Measurements from ENCODE around the gene FPR3. TPM values are rescaled to one million over a fixed set of nuclear protein-coding genes. Genes with fewer than 3 reads are reported as not detected.

Gene FPR3
- total and polyA plus RNA-seq, 10 of the 15 experiments (the other 5 are each of a cell fraction or from before 2014, with no cell fraction given), result not detected

DNA sequence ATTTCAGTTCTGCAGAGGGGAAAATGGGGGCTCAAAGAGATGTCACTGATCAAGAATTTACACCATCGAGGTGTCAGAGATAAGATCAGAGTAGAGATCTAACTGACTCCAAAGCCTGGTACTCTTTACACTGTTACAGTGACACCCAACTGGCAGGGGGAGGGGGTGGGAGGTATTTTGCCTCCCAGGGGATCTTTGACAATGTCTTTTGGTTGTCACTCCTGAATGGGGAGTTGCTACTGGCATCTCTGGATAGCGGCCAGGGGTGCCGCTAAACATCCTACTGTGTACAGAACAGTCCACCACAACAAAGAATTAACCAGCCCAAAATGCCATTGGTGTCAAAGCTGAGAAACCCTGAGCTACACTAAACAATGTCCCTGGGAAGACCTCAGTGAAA is 3.1 kb downstream of the FPR3 start:
- ChIA-PET SMC1A (ENCODE audit: uncharacterized antibody, unreplicated experiment) (no interaction called here), RAD21 (ENCODE audit: unreplicated experiment) (no interaction called here), POLR2A (no interaction called here), CTCF (no interaction called here)
- no peak overlapping the region for H2AFZ ChIP-seq (ENCODE audit: control insufficient read depth, low read depth, low read length)
- no peak overlapping the region for H3K4me2 ChIP-seq (ENCODE audit: control insufficient read depth, insufficient read depth)
- ATAC-seq, result no peak
- H4K20me1 ChIP-seq (ENCODE audit: control insufficient read depth, insufficient read depth), result no peaks in the 10 kb centered on the region
- intact Hi-C loops (cut with micrococcal nuclease; ENCODE audit: unreplicated experiment) (no loop called here), in situ Hi-C loops (cut with MboI) (no loop called here)
- no peak for DNase-seq (ENCODE audit: low read depth, low spot score)
- H3K4me1 ChIP-seq (ENCODE audit: control insufficient read depth, insufficient read depth, low read length), result no peaks in the 10 kb centered on the region
- TF ChIP-seq HSF1 (IDR thresholded peaks at IDR 0.05; ENCODE audit: low read depth, low read length) (no peak), ZNF592 (IDR thresholded peaks at IDR 0.05) (no peak), POLR2AphosphoS5 (IDR thresholded peaks at IDR 0.05; ENCODE audit: low read length) (no peak), ATF7 (IDR thresholded peaks at IDR 0.05; ENCODE audit: low read depth) (no peak), IKZF2 (IDR thresholded peaks at IDR 0.05) (no peak), RUNX3 (IDR thresholded peaks at IDR 0.05; ENCODE audit: low read length) (no peak), CBX5 (IDR thresholded peaks at IDR 0.05; ENCODE audit: low read depth) (no peak), RB1 (IDR thresholded peaks at IDR 0.05; ENCODE audit: borderline replicate concordance) (no peak), MEF2A (IDR thresholded peaks at IDR 0.05; ENCODE audit: insufficient read depth, low read depth, low read length) (no peak), SIX5 (IDR thresholded peaks at IDR 0.05; ENCODE audit: low read depth, low read length, severe bottlenecking) (no peak), MTA2 (IDR thresholded peaks at IDR 0.05; ENCODE audit: low read depth) (no peak), BMI1 (IDR thresholded peaks at IDR 0.05; ENCODE audit: borderline replicate concordance) (no peak)
- TF ChIP-seq, protein P1, sequence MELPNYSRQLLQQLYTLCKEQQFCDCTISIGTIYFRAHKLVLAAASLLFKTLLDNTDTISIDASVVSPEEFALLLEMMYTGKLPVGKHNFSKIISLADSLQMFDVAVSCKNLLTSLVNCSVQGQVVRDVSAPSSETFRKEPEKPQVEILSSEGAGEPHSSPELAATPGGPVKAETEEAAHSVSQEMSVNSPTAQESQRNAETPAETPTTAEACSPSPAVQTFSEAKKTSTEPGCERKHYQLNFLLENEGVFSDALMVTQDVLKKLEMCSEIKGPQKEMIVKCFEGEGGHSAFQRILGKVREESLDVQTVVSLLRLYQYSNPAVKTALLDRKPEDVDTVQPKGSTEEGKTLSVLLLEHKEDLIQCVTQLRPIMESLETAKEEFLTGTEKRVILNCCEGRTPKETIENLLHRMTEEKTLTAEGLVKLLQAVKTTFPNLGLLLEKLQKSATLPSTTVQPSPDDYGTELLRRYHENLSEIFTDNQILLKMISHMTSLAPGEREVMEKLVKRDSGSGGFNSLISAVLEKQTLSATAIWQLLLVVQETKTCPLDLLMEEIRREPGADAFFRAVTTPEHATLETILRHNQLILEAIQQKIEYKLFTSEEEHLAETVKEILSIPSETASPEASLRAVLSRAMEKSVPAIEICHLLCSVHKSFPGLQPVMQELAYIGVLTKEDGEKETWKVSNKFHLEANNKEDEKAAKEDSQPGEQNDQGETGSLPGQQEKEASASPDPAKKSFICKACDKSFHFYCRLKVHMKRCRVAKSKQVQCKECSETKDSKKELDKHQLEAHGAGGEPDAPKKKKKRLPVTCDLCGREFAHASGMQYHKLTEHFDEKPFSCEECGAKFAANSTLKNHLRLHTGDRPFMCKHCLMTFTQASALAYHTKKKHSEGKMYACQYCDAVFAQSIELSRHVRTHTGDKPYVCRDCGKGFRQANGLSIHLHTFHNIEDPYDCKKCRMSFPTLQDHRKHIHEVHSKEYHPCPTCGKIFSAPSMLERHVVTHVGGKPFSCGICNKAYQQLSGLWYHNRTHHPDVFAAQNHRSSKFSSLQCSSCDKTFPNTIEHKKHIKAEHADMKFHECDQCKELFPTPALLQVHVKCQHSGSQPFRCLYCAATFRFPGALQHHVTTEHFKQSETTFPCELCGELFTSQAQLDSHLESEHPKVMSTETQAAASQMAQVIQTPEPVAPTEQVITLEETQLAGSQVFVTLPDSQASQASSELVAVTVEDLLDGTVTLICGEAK (IDR thresholded peaks at IDR 0.05; ENCODE audit: borderline replicate concordance), result no peak
- 33% methylated on average over 3 of the region's 3 CpGs for WGBS (ENCODE audit: insufficient coverage, insufficient replicate concordance, low lambda C conversion rate, missing lambda C conversion rate)
- H3K79me2 ChIP-seq (ENCODE audit: control insufficient read depth, insufficient read depth, low read length), result no peaks in the 10 kb centered on the region
- no peak overlapping the region for H3K9ac ChIP-seq (ENCODE audit: control insufficient read depth, insufficient read depth, low read length)
- no peak overlapping the region for H3K27ac ChIP-seq (ENCODE audit: control insufficient read depth, insufficient read depth)
- FAIRE-seq, result no peak
- no TSS peak for BruUV-seq (replicated peaks)
- no peaks in the 10 kb centered on the region; the same call in 2 of the 3 replicates for H3K9me3 ChIP-seq (replicated peaks; ENCODE audit: control insufficient read depth, insufficient read depth, low read length)
- no peaks in the 10 kb centered on the region for H3K27me3 ChIP-seq (replicated peaks in 1 of 2; ENCODE audit: control insufficient read depth in 2 of 2, insufficient read depth in 2 of 2, low read length in 1 of 2)
- no peaks in the 10 kb centered on the region for H3K36me3 ChIP-seq (ENCODE audit: control insufficient read depth in 2 of 2, insufficient read depth in 2 of 2, low read length in 1 of 2)
- no peak overlapping the region for H3K4me3 ChIP-seq
